ENCODE results near the gene PRPF18. TPM values are rescaled to one million over a fixed set of nuclear protein-coding genes. Genes with fewer than 3 reads are reported as not detected.

PRPF18 gene
- total and polyA plus RNA-seq, 2 of the 4 experiments (the other 2 are of a cell fraction): 10.0 to 16.9 TPM

- H3K4me2 ChIP-seq (ENCODE audit: low read depth, low read length): no peak overlapping the region
- no peak for DNase-seq
- H3K23ac ChIP-seq (ENCODE audit: low read depth, low read length): no peak overlapping the region
- H3K18ac ChIP-seq (ENCODE audit: low read depth, low read length): no peak overlapping the region
- no TSS peak for BruUV-seq (replicated peaks)
- H3K4me1 ChIP-seq (ENCODE audit: control insufficient read depth, insufficient read depth, low read length): no peaks in the 10 kb centered on the region; the same call in 1 of the 2 replicates
- no peak overlapping the region for H4K91ac ChIP-seq (ENCODE audit: insufficient read depth, low read depth, low read length)
- no peak overlapping the region for H2BK5ac ChIP-seq (ENCODE audit: low read depth, low read length, poor library complexity, severe bottlenecking)
- peaks cover 16% of the 10 kb centered on the region for H3K9me3 ChIP-seq (ENCODE audit: control insufficient read depth, insufficient read depth, low read length)
- no peaks in the 10 kb centered on the region for H3K27me3 ChIP-seq (ENCODE audit: control insufficient read depth, insufficient read depth, low read length)
- 69% methylated on average over 2 of the region's 7 CpGs; no CpG with 5 or more reads in 1 of the 2 experiments for WGBS, 2 experiments (ENCODE audit: extremely low coverage in 2 of 2, insufficient read length in 1 of 2)
- dilution Hi-C loops (cut with HindIII; ENCODE audit: low sequenced_read_pairs, unreplicated experiment) (no loop called here), in situ Hi-C loops (cut with MboI; ENCODE audit: low sequenced_read_pairs) (no loop called here), intact Hi-C loops (cut with micrococcal nuclease) (no loop called here)
- H3K14ac ChIP-seq (replicated peaks; ENCODE audit: low read depth, low read length): no peak overlapping the region
- H3K27ac ChIP-seq (ENCODE audit: insufficient read depth, low read length): no peak overlapping the region
- no peak overlapping the region for H3K9ac ChIP-seq (ENCODE audit: low read depth, low read length)
- CTCF ChIA-PET: no interaction called here
- no peak overlapping the region for H2BK15ac ChIP-seq (ENCODE audit: low read depth, low read length)
- H2BK120ac ChIP-seq (ENCODE audit: low read depth, low read length): no peak overlapping the region
- POLR2A ChIA-PET (ENCODE audit: unreplicated experiment): no interaction called here
- H3K4me3 ChIP-seq (ENCODE audit: insufficient read depth, low read depth, low read length): no peak overlapping the region
- H4K20me1 ChIP-seq (ENCODE audit: insufficient read depth, low read length): no peaks in the 10 kb centered on the region; the same call in 1 of the 2 replicates
- peaks cover 31% of the 10 kb centered on the region for H3K36me3 ChIP-seq (ENCODE audit: control insufficient read depth, insufficient read depth, low read length)
- ATAC-seq (ENCODE audit: low read depth): no peak
- TF ChIP-seq SMC3 (IDR thresholded peaks at IDR 0.05; ENCODE audit: low read depth, low read length) (no peak), USF2 (IDR thresholded peaks at IDR 0.05; ENCODE audit: low read depth, low read length) (no peak), RAD21 (IDR thresholded peaks at IDR 0.05; ENCODE audit: low read length) (no peak), FOS (IDR thresholded peaks at IDR 0.05; ENCODE audit: low read depth, low read length) (no peak), CTCF (conservative IDR thresholded peaks at IDR 0.05; ENCODE audit: low read depth, low read length) (no peak), MXI1 (IDR thresholded peaks at IDR 0.05; ENCODE audit: borderline replicate concordance, low read depth, low read length) (no peak), ELK1 (IDR thresholded peaks at IDR 0.05; ENCODE audit: borderline replicate concordance, low read depth, low read length) (no peak), NFE2L2 (IDR thresholded peaks at IDR 0.05; ENCODE audit: low read depth, low read length) (no peak), RCOR1 (IDR thresholded peaks at IDR 0.05; ENCODE audit: insufficient replicate concordance, low read length) (no peak), BHLHE40 (IDR thresholded peaks at IDR 0.05; ENCODE audit: low read depth, low read length) (no peak)
- H2BK20ac ChIP-seq (ENCODE audit: low read depth, low read length): no peak overlapping the region
- H2AK9ac ChIP-seq (replicated peaks; ENCODE audit: low read depth, low read length, poor library complexity): no peak overlapping the region
- no peak overlapping the region for H2AFZ ChIP-seq (replicated peaks; ENCODE audit: low read length, poor library complexity)
- no peak overlapping the region for H2AK5ac ChIP-seq (ENCODE audit: low read depth, low read length)
- H3K4ac ChIP-seq (ENCODE audit: low read depth, low read length): no peak overlapping the region
- no peak overlapping the region for H4K8ac ChIP-seq (ENCODE audit: low read depth in 2 of 2, low read length in 2 of 2)
- peaks cover 4% of the 10 kb centered on the region; the same call in 1 of the 2 replicates for H3K9me1 ChIP-seq (ENCODE audit: insufficient read depth, low read length)
- no peak overlapping the region for H3K56ac ChIP-seq (ENCODE audit: extremely low read depth, insufficient read depth, low read length)
- H3K79me1 ChIP-seq (ENCODE audit: low read depth in 1 of 2, low read length in 2 of 2): no peaks in the 10 kb centered on the region; a peak in 2 of 4 replicates
- H4K5ac ChIP-seq (ENCODE audit: low read depth, low read length): no peak overlapping the region
These were observed 56.3 kb downstream of the PRPF18 start for GRCh38 chr10:13643016-13643415.

Measured in IMR-90 (cell line).